ENCODE measurements around the gene CMTM8.

CMTM8 gene

DNA sequence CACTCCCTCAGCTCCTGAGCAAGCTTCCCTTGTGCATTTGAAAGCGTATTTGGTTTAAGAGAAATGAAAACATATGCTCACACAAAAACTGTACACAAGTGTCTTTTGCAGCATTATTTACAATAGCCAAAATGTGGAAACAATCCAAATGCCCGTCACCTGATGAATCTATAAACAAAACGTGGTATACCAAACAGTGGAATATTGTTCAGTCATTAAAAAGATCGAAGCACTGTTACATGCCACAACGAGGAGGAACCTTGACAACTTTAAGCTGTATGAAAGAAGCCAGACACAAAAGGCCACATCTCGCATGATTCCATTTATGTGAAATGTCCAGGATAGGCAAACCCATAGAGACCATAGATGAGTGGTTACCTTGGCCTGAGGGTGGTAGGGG lies 81.6 kb downstream of the CMTM8 start:
- Histone ChIP-seq H3K4me1 (ENCODE audit: insufficient read depth, low read length) (no peaks in the 10 kb centered on the region), H3K79me2 (ENCODE audit: insufficient read depth, low read length) (no peaks in the 10 kb centered on the region), H4K20me1 (ENCODE audit: insufficient read depth, low read length) (no peaks in the 10 kb centered on the region), H3K9me3 (ENCODE audit: insufficient read depth, low read length, severe bottlenecking) (no peaks in the 10 kb centered on the region), H3K4me3 (ENCODE audit: low read depth in 1 of 2, low read length in 2 of 2) (no peak overlapping the region), H3K9ac (ENCODE audit: low read depth, low read length) (no peak overlapping the region), H3K36me3 (ENCODE audit: insufficient read depth, low read length) (no peaks in the 10 kb centered on the region), H3K27me3 (ENCODE audit: insufficient read depth, low read length, poor library complexity) (no peaks in the 10 kb centered on the region), H3K4me2 (ENCODE audit: insufficient read depth, low read length) (no peak overlapping the region), H3K27ac (ENCODE audit: low read length) (no peak overlapping the region), H2AFZ (ENCODE audit: low read depth, low read length) (no peak overlapping the region)
- ATAC-seq (ENCODE audit: insufficient read depth, low read depth) (no peak), DNase-seq (no peak)
- no peak for TF ChIP-seq EZH2 (IDR thresholded peaks at IDR 0.05; ENCODE audit: borderline replicate concordance, low read depth, low read length, severe bottlenecking)
- TF ChIP-seq, protein P1, sequence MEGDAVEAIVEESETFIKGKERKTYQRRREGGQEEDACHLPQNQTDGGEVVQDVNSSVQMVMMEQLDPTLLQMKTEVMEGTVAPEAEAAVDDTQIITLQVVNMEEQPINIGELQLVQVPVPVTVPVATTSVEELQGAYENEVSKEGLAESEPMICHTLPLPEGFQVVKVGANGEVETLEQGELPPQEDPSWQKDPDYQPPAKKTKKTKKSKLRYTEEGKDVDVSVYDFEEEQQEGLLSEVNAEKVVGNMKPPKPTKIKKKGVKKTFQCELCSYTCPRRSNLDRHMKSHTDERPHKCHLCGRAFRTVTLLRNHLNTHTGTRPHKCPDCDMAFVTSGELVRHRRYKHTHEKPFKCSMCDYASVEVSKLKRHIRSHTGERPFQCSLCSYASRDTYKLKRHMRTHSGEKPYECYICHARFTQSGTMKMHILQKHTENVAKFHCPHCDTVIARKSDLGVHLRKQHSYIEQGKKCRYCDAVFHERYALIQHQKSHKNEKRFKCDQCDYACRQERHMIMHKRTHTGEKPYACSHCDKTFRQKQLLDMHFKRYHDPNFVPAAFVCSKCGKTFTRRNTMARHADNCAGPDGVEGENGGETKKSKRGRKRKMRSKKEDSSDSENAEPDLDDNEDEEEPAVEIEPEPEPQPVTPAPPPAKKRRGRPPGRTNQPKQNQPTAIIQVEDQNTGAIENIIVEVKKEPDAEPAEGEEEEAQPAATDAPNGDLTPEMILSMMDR (IDR thresholded peaks at IDR 0.05; ENCODE audit: borderline replicate concordance, extremely low read depth, low read length, poor library complexity, severe bottlenecking), result no peak

- no peak overlapping the region for H3K27ac ChIP-seq (ENCODE audit: low read length)
- H3K4me1 ChIP-seq (ENCODE audit: insufficient read depth, low read length), result no peaks in the 10 kb centered on the region
- H3K36me3 ChIP-seq (ENCODE audit: insufficient read depth, low read length), result no peaks in the 10 kb centered on the region
- no peaks in the 10 kb centered on the region for H3K9me3 ChIP-seq (ENCODE audit: insufficient read depth, low read length, severe bottlenecking)
- no peak overlapping the region for H2AFZ ChIP-seq (ENCODE audit: low read depth, low read length)
- H3K27me3 ChIP-seq (ENCODE audit: insufficient read depth, low read length, poor library complexity), result no peaks in the 10 kb centered on the region
- H3K9ac ChIP-seq (ENCODE audit: low read depth, low read length), result no peak overlapping the region
- H3K79me2 ChIP-seq (ENCODE audit: insufficient read depth, low read length), result no peaks in the 10 kb centered on the region
- H4K20me1 ChIP-seq (ENCODE audit: insufficient read depth, low read length), result no peaks in the 10 kb centered on the region
- no peak for TF ChIP-seq EZH2 (IDR thresholded peaks at IDR 0.05; ENCODE audit: borderline replicate concordance, low read depth, low read length, severe bottlenecking)
- TF ChIP-seq, protein P1 (IDR thresholded peaks at IDR 0.05; ENCODE audit: borderline replicate concordance, extremely low read depth, low read length, poor library complexity, severe bottlenecking), result no peak
- ATAC-seq (ENCODE audit: insufficient read depth, low read depth) (no peak), DNase-seq (no peak)
- no peak overlapping the region for H3K4me2 ChIP-seq (ENCODE audit: insufficient read depth, low read length)
- no peak overlapping the region for H3K4me3 ChIP-seq (ENCODE audit: low read depth in 1 of 2, low read length in 2 of 2)
Measured at GRCh38 chr3:32321095-32321790, 82.8 kb downstream of the CMTM8 start.

DNA sequence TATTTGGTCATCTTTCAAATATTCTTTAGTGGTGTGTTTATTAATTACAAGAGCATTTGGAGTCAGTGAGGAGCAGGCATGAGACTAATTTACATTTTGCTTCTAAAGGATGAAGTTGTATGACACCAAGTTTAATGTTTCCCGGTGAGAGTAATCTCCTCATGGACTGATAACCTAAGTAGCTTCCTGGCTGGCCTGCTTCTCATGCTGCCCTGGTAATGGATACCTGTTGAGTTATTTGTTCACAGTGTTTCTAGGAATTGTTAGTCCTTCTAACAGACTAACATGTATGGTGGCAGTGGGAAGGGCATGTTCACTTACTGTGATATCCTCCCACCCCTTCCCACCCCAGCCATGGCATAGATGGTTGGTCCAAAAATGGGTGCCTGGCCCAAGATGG lies 83.8 kb downstream of the CMTM8 start:
- DNase-seq (no peak), ATAC-seq (ENCODE audit: insufficient read depth, low read depth) (no peak)
- no peak overlapping the region for H3K27ac ChIP-seq (ENCODE audit: low read length)
- H3K4me3 ChIP-seq (ENCODE audit: low read depth in 1 of 2, low read length in 2 of 2), result no peak overlapping the region
- H3K27me3 ChIP-seq (ENCODE audit: insufficient read depth, low read length, poor library complexity), result no peaks in the 10 kb centered on the region
- H3K36me3 ChIP-seq (ENCODE audit: insufficient read depth, low read length), result no peaks in the 10 kb centered on the region
- H3K79me2 ChIP-seq (ENCODE audit: insufficient read depth, low read length), result no peaks in the 10 kb centered on the region
- no peaks in the 10 kb centered on the region for H3K4me1 ChIP-seq (ENCODE audit: insufficient read depth, low read length)
- H2AFZ ChIP-seq (ENCODE audit: low read depth, low read length), result no peak overlapping the region
- no peak for TF ChIP-seq EZH2 (IDR thresholded peaks at IDR 0.05; ENCODE audit: borderline replicate concordance, low read depth, low read length, severe bottlenecking)
- TF ChIP-seq, protein P1 (IDR thresholded peaks at IDR 0.05; ENCODE audit: borderline replicate concordance, extremely low read depth, low read length, poor library complexity, severe bottlenecking), result no peak
- no peak overlapping the region for H3K4me2 ChIP-seq (ENCODE audit: insufficient read depth, low read length)
- H3K9me3 ChIP-seq (ENCODE audit: insufficient read depth, low read length, severe bottlenecking), result no peaks in the 10 kb centered on the region
- no peak overlapping the region for H3K9ac ChIP-seq (ENCODE audit: low read depth, low read length)
- H4K20me1 ChIP-seq (ENCODE audit: insufficient read depth, low read length), result no peaks in the 10 kb centered on the region
